ENCODE measurements around the gene E2F6.

Gene E2F6, protein sequence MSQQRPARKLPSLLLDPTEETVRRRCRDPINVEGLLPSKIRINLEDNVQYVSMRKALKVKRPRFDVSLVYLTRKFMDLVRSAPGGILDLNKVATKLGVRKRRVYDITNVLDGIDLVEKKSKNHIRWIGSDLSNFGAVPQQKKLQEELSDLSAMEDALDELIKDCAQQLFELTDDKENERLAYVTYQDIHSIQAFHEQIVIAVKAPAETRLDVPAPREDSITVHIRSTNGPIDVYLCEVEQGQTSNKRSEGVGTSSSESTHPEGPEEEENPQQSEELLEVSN
- total RNA-seq, result 10.7 reads per million, percentile 33 among the genes with 10 or more reads in this experiment

DNA sequence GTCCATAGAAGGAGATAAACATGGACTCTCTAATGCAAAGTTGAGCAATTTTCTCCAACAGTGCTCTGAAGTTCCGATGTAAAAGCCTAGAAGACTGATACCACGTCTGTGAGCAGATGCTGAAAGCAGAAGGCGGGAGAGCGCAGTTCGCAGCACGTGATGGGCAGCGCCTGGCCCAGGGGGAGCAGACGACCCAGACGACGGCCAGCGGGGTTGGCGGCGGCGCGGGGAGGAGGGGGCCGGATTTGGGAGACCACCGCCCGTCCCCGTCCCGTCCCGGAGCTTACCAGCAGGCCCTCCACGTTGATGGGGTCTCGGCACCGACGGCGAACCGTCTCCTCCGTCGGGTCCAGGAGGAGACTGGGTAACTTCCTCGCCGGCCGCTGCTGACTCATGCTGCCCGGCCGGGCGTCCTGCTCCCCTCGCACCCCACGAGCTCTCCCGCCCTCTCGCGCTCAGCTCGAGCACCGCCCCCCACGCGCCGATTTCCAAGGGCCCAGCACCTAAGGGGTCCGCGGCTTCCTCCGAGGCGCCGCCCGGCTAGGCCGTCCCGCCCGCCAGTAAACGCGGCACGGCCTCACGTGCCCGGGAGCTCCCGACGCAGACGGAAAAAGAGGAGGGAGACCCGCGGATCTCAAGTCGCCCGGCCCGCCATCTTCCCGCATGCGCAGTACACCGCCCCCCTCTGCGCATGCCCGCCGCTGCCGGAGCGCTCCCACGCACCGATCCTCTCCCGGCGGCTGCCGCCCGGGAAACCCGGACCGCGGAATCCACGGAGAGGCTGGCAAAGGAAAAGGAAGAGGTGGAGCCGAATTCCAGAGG is at the start of gene E2F6:
Gene E2F6 (minus strand): TSS at position 677 of the 822 bp plus-strand sequence. CDS start 282 bp downstream, at position 395.
- peak; percentile 75 for DNase-seq

DNA sequence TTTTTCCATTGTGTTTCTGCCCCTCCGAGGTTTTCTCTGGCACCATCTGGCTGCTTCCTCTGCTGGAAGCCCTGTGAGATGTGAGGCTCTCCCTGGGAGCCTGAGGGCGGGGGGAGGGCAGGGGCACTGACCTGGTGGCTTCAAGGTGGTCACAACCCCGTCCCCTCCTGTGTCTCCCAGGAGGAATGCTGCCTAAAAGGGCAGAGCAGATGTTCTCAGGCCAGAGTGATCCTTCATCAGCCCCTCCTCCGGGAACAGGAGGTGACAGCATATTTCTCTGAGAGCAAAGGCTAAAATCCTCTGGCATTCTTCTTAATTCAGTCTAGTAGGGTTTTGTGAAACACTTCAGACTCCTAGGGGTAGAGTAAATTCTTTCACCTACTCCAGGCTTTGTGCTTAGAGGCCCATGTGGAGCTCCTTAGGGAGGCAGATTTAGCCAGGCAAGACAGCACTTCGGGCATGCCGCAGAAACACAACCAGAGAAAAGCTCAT is 49.6 kb upstream of the E2F6 start:
- DNase-seq, result no peak

DNA sequence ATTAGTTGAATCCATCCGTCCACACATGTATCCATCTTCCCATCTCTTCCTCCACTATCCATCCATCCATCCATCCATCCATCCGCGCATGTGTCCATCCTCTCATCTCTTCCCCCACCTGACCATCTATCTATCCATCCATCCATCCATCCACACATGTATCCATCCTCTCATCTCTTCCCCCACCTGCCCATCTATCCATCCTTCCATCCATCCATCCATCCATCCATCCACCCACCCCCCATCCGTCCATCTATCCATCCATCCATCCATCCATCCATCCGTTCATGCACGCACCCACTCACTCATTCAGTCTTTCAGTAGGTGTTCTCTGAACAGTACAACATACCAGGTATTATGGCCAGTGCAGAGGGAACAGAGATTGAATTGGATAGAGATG is 48.9 kb upstream of the E2F6 start:
- DNase-seq, result no peak

DNA sequence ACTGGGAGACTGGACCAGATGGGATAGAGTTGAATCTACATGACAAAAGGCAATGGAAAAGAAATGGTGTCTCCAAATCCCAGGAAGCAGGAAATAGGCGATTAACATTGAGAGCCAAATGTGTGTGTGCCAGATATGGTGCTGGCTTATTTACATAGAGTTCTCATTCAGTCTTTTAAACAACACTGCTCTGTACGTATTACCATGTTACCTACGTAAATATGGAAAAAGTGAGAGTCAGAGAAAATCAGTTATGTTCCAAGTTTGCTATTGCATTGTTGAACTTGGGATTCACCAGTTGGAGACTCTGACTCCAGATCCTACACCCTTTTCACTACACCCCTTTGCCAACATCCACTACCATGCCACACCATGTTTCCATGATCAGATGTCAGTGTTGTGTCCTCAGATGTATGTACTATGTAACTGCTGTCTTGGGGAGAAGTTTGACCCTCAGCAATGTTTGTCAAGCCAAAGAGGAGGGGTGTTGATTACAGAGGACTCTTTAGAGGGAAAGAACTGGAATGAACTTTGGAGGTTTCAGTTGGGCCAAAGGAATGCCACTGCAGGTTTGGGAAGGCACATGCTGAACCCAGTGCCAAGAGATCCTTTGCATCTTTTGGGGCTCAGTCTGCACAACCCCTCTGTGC is 48.2 kb upstream of the E2F6 start:
- no peak for DNase-seq

DNA sequence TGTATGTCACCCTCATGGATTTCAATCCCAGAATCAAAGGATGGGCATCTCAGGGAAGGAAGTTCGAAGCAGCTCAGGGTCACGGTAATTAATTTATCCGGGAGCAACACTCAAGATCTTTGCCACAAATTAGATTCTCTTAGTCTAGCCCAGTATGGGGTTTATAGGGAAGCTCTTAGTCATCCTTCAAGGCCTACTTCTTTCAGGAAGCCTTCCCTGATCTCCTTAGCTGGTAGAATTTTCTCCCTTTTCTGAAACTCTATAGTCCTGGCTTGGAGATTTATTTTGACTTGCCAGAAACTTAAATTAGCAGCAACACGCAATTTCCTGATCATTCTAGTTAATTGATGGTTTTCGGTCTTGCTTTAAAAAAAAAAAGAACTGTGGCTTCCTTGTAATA is 47.4 kb upstream of the E2F6 start:
- no peak for DNase-seq

DNA sequence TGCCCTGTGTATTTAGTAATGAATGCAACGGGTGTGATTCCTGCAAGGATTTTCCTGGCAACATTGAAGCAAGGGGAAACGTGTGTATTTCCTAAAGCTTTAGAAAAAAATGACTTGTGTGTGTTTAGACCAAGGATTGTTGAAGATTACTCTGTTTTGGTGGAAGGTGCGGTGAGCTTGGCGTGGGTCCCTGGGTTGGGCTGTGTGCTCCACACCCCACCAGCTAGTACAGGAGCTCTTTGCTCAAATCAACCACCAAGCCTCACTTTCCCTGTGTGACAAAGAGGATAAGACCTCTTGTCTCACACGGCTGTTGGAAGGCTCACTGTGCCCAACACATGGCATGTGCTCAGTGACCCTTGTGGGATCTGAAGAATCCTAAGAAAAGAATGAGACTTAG is 46.5 kb upstream of the E2F6 start:
- no peak for DNase-seq

DNA sequence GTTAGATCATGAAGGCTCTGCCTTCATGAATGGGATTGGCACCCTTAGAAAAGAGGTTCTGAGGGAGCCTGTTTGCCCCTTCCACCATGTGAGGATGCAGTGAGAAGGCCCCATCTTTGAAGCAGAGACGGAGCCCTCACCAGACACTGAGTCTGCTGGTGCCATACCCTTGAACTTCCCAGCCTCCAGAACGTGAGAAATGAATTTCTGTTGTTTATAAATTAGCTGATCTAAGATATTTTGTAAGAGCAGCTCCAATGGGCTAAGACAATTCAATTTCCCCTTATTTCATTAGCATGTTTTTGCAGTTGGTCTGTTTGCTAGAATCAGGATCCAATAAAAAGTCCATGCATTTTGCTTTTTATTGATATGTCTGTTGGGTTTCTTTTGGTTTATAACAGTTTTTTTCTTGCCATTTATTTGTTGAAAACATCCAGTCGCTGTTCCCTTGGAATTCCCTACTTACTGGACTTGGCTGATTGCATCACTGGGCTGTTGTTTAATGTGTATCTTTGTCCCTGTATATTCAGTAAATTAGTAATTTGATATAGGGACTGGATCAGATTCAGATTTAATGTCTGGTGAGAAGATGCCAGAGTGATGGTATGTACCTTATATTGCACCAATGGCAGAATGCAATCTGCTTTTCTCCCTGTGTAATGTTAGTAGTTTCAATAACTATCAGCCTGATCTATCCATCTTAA is 43.8 kb upstream of the E2F6 start:
- DNase-seq, result no peak

DNA sequence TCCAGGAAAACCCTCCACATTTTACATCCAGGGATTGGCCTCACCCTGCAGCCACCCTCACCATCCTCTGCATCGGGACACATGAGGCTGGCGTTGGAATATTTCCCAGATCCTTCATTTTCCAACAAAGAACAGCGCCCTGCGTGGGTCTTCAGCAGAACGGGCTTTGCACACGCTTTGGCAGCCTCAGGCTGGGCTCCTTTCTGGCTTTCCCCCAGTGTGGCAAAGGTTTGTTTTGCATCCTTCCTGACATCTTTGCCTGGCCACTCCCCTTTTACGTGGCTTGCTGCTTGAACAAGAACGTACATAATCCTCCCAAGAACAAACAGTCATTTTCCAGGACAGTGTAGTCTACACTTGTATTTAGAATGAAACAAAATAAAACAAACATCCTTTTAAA is 42.3 kb upstream of the E2F6 start:
- no peak for DNase-seq

DNA sequence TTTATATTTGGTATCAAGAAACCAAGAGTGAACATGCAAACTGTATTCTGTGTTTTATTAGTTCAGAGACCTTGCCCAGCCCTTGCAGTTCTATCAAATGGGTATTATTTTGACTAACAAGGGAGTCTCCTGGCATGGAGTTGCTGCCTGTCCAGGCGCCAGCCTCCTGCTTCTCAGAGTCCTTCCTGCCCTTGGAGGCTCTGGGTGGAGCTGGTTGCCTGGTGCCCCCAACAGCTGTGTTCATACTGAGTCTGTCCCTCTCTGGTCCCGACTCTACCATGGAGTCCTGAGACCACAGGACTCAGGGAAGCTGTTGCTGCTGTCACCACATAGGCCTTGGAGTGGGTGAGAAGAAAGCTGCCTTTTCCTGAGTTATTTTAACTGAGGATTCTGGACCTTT is 41.6 kb upstream of the E2F6 start:
- DNase-seq, result no peak

DNA sequence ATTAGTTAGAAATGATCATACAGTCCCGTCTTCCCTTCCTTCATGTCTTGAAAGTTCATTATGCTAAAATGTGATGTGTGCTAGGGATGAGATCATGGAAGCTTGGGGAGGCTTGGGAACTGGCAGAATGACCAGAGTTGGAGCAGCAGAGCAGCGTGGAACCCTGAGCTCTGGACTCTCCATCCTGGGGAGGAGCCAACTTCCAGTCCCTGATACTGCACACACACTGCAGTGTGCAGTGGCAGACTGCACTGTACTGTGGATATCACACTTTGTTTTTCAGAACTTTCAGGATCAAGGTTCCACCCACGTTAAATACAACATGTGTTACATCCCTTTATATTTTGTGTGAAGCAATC is 40.6 kb upstream of the E2F6 start:
- no peak for DNase-seq

DNA sequence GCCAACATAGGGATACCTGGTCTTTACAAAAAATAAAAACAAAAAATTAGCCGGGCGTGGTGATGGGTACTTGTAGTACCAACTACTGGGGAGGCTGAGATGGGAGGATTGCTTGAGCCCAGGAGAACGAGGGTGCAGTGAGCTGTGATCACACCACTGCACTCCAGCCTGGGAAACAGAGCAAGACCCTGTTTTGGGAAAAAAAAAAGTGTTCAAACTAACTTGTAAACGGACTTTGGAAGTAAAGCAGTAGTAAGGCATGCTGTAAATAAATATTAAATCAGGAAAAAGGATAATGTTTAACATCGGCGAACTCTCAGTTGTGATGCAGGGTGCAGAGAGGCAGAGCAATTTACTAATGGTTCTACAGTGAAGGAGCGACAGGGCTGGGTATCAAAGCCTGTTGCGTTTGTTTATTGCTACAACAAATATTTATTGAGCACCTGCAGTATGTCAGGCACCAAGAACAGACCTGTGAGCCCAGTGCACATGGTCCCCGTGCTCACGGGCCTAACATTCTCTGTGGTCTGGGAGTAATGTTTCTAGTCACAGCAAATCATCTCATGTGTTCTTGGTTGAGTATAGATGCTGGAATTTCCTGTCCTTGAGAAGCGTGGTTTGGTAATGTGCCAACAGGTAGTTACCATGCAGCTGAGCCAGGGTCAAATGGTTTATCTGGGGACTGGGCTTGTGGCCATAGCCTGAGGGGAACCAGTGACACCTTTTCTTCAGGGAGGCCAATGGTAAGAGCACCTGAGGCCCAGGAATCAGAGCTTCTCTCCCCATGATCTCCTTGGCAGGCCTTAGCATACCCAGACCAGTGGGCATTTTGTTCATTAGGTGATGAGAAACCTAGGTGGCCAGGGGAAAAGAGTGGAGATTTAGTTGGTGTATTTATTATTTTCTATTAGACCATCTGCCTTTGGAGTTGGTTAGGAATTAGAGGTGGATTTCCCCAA is 40.0 kb upstream of the E2F6 start:
- no peak for DNase-seq

DNA sequence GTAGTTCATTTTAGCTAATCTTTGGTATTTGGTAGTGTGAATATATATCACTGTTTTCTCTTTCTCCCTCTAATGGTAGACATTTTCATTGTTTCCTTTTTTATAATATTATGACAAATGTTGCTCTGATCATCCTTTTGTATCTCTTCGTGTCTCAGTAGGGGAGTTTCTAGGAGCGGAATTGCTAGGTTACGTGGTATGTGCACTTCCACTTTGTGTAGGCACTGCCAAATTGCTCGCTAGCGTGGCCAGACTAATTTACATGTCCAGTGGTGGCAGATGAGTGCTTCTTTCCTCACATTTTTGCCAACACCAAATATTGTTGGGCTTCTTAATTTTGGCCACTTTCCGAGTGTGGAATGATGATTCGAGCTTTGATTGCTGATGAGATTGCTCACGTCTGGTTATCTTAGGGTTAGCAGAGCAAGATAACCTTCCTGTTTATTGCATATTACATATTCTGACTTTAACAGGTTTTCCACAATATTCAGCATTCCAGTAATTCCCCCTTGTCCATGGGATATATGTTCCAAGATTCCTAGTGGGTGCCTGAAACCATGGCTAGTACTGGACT is 37.5 kb upstream of the E2F6 start:
- no peak for DNase-seq

DNA sequence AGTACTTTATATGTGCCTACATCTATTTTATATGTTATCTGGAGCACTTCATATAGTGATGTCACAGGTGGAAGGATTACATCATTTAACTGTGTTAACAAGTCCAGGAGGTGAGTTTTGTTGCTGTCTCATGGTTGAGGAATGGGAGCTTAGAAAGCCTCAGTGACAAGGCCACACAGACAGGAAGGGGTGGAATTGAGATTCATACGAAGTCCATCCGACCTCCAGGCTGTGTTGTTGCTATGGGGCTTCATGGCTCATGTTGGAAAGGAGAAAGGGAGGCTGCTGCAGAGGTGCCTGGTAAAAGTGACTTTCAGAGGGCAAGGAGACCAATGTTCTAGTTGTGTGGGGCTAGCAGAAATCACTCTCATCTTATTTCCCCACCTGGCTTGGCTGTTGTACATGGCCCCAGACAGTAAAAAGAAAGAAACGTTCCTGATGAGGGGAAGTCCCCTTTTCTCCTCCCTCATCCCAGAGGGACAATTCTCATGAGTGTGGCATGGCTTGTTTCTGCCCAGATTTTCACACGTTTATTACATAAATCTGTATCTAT is 36.9 kb upstream of the E2F6 start:
- DNase-seq, result no peak

DNA sequence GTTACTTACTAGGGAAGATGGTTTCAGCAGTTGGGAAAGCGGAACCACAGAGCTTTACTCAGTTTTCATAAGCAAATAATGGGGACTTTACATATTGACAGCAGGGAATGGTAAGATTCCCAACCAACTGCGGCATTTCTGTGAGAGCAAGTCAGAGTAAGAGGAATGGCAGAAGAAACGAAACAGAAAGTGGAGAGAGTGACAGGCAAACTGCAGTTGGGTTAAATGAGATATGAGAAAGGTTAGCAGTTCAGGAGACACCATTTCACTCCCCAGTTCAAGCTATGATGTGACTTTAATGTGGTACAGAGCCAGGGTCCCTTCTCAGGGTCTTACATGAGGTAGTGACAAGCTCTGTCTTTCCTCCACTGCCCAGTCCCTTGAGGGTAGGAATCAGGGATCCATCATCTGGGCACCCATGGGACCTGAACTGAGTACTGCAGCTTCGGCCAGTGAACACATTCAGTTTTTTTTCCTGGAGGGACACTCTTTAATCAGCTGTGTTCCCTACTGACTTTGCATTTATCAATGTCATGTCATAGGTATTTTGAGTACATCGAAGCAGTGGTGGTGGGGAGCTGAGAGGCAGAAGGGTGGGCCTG is 34.8 kb upstream of the E2F6 start:
- no peak for DNase-seq

DNA sequence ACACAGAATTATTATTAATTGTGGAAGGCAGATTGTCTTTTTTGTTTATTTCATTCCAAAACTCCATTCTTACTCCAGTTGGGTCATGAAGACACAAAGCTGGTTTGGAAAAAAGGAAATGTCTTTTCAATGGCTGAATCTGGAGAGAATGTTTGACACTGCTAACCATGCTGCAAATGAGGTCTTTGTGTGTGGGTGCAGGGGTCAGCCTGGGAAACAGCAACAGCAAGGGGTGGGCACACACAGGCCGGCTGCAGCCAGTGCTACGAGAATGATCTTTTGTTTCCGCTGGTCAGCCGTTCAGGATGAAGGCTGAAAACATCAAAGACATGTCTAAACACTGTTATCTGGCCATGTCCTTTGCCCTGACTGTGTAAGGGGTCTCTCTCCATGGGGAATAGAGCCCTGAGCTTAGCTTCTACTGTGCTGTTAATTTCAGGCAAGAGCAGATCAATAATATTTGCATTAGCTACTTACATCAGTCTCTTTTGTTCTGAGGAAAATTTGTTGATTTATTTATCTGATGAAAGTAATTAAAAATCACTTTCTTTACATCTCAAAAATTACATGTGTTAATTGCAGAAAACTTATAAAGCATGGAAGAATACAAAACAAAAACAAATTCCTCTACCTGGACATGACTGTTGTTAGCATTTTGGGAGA is 33.3 kb upstream of the E2F6 start:
- DNase-seq, result no peak

DNA sequence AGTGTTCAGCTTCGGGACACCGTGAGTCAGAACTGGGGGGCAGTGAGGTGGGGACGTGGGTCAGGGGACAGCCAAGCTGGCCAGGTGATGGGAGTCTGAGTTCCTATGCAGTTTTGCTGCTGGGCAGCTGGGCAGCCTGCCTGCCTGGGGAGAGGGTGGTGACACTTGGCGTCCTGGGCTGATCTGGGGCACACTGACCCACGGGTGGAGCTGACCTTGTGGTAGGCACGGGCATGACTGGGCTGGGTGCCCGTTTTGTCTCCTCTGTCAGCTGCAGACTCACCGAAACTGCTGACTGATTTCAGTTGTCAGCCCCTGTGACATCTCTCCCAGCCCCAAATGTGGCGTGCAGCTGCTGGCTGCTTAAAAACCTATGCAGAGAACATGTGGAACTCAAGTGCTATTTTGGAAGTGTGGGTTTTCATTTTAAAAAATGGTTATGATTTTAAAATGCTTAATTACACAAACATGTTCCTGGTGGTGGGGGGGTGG is 32.6 kb upstream of the E2F6 start:
- DNase-seq, result no peak

DNA sequence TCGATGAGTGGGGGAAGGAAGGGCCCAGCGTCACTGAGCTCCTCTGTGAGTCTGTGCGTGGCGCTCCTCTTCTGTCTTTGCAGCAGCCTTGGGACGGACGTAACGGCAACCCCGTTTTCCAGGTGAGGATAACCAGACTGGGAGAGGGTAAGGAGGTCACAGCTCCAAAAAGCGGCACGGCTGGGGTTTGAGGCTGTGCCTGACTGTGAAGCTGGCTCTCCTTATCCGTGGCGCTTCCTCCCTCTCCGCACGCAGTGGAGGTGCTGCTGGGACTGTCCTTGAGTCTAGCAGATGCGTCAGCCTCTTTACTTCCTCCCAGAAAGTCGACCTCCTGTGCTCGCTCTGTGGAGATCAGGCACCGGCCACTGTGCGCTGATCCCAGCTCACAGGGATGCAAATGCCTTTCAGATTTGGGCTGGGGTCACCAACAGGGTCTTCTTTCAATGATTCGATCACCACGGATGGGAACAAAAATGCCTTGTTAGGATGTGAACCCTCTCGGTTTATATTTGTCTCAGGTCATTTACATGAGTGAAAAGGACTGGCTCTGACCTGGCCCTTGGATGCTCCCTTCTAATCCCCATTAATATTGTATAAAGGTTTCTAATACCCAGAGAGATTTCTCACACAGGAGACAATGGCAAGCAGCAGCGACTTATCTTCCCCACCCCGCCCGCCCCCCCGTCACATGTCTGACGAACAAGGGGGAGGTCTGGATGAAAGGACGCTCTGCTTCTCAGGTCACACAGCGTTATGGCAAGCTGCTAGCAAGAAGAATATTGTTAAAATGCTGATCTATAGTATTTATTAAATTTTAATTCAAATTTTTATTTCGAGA is 30.1 kb upstream of the E2F6 start:
- DNase-seq, result no peak

DNA sequence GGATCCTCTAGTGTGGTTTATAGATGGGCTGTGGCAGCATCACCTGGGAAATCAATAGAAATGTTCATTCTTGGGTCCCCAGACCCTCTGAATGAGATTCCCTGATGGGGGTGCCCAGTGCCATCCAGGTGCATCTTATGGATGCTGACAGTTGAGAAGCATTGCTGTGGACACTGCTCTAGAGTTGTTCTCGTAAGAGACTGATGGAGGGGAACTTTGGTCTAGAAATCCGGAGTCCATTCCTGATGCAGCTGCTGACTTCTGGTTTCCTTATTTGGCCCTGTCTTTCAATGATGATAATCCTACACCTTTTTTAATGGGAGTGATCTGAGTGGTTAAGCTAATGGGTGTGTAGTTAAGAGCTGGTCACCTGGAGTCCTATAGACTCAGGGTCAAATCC is 28.3 kb upstream of the E2F6 start:
- no peak for DNase-seq

DNA sequence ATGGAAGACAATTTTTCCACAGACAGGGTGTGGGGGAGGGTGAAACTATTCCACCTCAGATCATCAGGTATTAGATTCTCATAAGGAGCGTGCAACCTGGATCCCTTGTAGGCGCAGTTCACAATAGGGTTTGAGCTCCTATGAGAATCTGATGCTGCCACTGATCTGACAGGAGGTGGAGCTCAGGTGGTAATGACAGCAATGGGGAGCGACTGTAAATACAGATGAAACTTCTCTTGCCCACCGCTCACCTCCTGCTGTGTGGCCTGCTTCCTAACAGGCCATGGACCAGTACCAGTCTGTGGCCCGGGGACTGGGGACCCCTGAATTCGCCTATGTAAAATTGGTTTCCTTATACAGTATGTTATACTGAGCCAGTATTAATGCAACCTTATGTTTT is 27.3 kb upstream of the E2F6 start:
- DNase-seq, result no peak

Data from effector CD4-positive, alpha-beta T cell (primary cell).